Testis (tissue), 3 donors: ENCODE measurements around the gene NPVF. TPM values are rescaled to one million over a fixed set of nuclear protein-coding genes. Genes with fewer than 3 reads are reported as not detected.

Source experiments
- DNase-seq: peaks from one replicate; pipeline ENCODE4 v3.0.0-alpha.2; 2019
- H3K27ac ChIP-seq, 2 donors: fragments of 200-600 bp; sonication (generic); one replicate each; pipeline ENCODE4 v1.5.1; 2019
- H3K27me3 ChIP-seq: fragments of 200-600 bp; sonication (generic); one replicate; pipeline ENCODE4 v1.5.1; 2019
- H3K36me3 ChIP-seq: fragments of 200-600 bp; sonication (generic); one replicate; pipeline ENCODE4 v1.5.1; 2017; ENCODE audit warnings: low read depth; ENCODE audit errors: missing control alignments
- H3K4me1 ChIP-seq: fragments of 200-600 bp; sonication (generic); one replicate; pipeline ENCODE4 v1.5.1; 2019
- H3K4me3 ChIP-seq, 2 donors: fragments of 200-600 bp; sonication (generic); one replicate each; pipeline ENCODE4 v1.5.1; 2017 to 2019
- H3K9me3 ChIP-seq: fragments of 200-600 bp; sonication (generic); one replicate; pipeline ENCODE4 v1.5.1; 2017
- POLR2A ChIP-seq: fragments of 450-650 bp; IDR thresholded peaks from one replicate; pipeline ENCODE4 v1.6.1; 2017; ENCODE audit warnings: antibody characterized with exemption, mild to moderate bottlenecking, moderate library complexity
- WGBS, 2 donors: methylation state at CpG; one replicate each; pipeline ENCODE4 v1.1.5; 2018; 5-methylcytosine and 5-hydroxymethylcytosine counted together
- intact Hi-C: fragments of 100-400 bp; cut with DNase I; formaldehyde crosslinking; loops from one replicate; pipeline ENCODE4 v1.15.1; 2023; ENCODE audit warnings: low total_unique reads
- polyA plus RNA-seq: library from polyadenylated mRNA; stranded (reverse); fragments of 350-450 nt; fragmentation: Illumina TruSeq; extraction: RNeasy Lipid Tissue Mini Kit (QIAGEN cat#74804); gene quantifications from one replicate; pipeline ENCODE4 v1.2.3, GENCODE V29; 2014; ENCODE audit warnings: low read depth, low replicate concordance; ENCODE audit not compliant: insufficient read depth
- small RNA-seq, 2 donors: library from RNA; depleted of rRNA; stranded (forward); fragments of <200 nt; gene quantifications; one replicate each; pipeline ENCODE3, GENCODE V24; 2016
- total RNA-seq, 2 donors: library from RNA; depleted of rRNA; stranded (reverse); fragments of >200 nt; gene quantifications; one replicate each; pipeline ENCODE4 v1.2.3, GENCODE V29; 2016
- TF ChIP-seq, protein P1 (sequence below), 3 experiments: fragments of 450-650 bp in 2 of 3; fragments of 200-600 bp in 1 of 3; sonication (generic) in 1 of 3; IDR thresholded peaks; one replicate each; pipeline ENCODE4 v1.5.1; 2016 to 2019; ENCODE audit warnings: antibody characterized with exemption in 3 of 3, mild to moderate bottlenecking in 2 of 3, moderate library complexity in 1 of 3

Gene NPVF
- total and polyA plus RNA-seq, 3 donors from 2014 or later, result not detected

GRCh38 chr7:25180592-25180923, 47.7 kb downstream of the NPVF start:
- TF ChIP-seq, protein P1, sequence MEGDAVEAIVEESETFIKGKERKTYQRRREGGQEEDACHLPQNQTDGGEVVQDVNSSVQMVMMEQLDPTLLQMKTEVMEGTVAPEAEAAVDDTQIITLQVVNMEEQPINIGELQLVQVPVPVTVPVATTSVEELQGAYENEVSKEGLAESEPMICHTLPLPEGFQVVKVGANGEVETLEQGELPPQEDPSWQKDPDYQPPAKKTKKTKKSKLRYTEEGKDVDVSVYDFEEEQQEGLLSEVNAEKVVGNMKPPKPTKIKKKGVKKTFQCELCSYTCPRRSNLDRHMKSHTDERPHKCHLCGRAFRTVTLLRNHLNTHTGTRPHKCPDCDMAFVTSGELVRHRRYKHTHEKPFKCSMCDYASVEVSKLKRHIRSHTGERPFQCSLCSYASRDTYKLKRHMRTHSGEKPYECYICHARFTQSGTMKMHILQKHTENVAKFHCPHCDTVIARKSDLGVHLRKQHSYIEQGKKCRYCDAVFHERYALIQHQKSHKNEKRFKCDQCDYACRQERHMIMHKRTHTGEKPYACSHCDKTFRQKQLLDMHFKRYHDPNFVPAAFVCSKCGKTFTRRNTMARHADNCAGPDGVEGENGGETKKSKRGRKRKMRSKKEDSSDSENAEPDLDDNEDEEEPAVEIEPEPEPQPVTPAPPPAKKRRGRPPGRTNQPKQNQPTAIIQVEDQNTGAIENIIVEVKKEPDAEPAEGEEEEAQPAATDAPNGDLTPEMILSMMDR (IDR thresholded peaks at IDR 0.05), result peak in 1 of 3 experiments; percentile 3
- TF ChIP-seq POLR2A, result no peak
- peak overlapping the region; percentile 81 to 83 for H3K4me3 ChIP-seq
- whole genome bisulfite sequencing, 2 donors, result 10 to 17% methylated on average over 3 to 6 of the region's 6 CpGs
- H3K4me1 ChIP-seq, result no peaks in the 10 kb centered on the region
- H3K27me3 ChIP-seq, result no peaks in the 10 kb centered on the region
- peak overlapping the region; percentile 89 to 93 for H3K27ac ChIP-seq
- no peak for DNase-seq
- no peaks in the 10 kb centered on the region for H3K9me3 ChIP-seq
- H3K36me3 ChIP-seq, result no peaks in the 10 kb centered on the region
- intact Hi-C loops, result no loop called here

DNA sequence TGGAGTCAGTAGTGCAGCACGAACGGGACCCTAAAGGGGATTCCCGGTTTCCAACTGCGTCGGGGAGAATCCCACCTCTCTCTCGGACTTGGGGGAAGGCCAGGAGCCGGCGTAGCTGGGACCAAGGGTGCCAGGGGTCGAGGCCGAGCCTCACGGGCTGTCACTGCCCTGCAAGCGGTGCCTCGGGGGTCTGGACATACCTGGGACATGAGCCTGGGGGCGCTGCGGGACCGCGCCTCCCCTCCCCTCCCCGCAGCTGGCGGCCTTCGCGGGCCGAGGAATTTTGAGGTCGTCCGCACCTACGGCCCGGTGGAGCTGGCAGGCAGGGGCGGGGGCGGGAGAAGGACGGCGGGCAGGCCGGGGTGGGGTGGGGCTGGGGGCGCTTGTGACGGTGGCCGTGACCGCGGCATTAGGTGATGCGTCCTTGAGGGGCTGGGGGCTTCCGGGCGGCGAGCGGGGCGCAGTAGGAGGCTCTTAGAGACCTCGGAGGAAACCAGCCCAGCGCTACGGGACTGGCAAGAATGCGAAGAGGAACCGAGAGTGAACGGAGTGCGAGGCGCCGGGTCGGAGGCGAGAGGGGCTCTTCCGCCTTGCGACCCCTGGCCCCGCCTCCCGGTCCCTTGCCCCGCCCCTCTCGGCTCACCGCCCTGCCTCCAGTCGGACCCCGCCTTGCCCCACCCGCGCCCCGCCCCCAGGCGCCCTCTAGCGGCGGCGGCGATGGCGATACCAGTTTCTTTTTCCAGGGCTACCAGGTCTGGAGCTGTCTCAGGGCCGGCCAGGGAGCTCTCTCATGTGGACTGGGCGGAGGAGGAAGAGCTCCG, 48.3 kb downstream of the NPVF start:
- peak overlapping the region; percentile 81 to 83 for H3K4me3 ChIP-seq
- intact Hi-C loops, result no loop called here
- no peaks in the 10 kb centered on the region for H3K4me1 ChIP-seq
- TF ChIP-seq, protein P1 (IDR thresholded peaks at IDR 0.05), result peak; percentile 27 to 90 (median 56)
- TF ChIP-seq POLR2A, result no peak
- no peaks in the 10 kb centered on the region for H3K36me3 ChIP-seq
- WGBS, 2 donors, result 0% methylated on average over 5 to 46 of the region's 74 CpGs
- H3K27me3 ChIP-seq, result no peaks in the 10 kb centered on the region
- H3K9me3 ChIP-seq, result no peaks in the 10 kb centered on the region
- peak; percentile 94 for DNase-seq
- peak overlapping the region; percentile 89 to 93 for H3K27ac ChIP-seq

DNA sequence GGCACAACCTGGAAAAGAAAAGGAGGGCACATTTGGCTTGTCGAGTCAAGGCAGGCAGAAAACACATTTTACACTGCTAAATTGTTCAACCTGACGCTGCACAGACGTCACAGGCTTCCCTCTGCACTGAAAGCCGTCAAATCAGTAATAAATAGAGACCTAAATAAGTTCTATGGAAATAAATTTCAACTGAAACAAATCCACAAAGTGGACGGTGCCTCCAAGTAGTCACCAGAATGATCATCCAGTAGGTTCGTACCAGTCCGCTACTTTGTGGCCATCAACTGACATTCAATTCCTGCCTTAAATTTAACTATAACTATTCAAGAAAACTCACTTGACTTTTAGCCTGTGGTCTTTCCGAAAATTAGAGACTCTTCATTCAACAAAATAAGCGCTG, 49.0 kb downstream of the NPVF start:
- DNase-seq, result no peak
- H3K36me3 ChIP-seq, result no peaks in the 10 kb centered on the region
- TF ChIP-seq POLR2A, result no peak
- TF ChIP-seq, protein P1 (IDR thresholded peaks at IDR 0.05), result no peak
- 42% methylated on average over 8 to 9 of the region's 9 CpGs for WGBS, 2 donors
- intact Hi-C loops, result no loop called here
- no peaks in the 10 kb centered on the region for H3K9me3 ChIP-seq
- no peaks in the 10 kb centered on the region for H3K4me1 ChIP-seq
- H3K4me3 ChIP-seq, result peak overlapping the region; percentile 81 to 83
- H3K27me3 ChIP-seq, result no peaks in the 10 kb centered on the region
- peak overlapping the region; percentile 89 to 93 for H3K27ac ChIP-seq

Small RNA genes within 50 kb of the gene (small RNA-seq; reads per million reads assigned to genes)
- gene RF00012, result 0 reads per million in 2 donors

Other genes with a start within 250 kb of the NPVF start
- 1 to 10 TPM; 6.9 to 9.4 TPM for gene OSBPL3, start 248.3 kb downstream of the NPVF start, total RNA-seq
- gene OSBPL3, start 248.3 kb downstream of the NPVF start, polyA plus RNA-seq, result 5.6 TPM
- 10 to 100 TPM; 32.0 to 38.5 TPM for gene CYCS, start 103.2 kb downstream of the NPVF start, total RNA-seq
- gene CYCS, start 103.2 kb downstream of the NPVF start, polyA plus RNA-seq, result 127 TPM